WTC11 (cell line): ENCODE measurements around the gene RBFA. TPM values are rescaled to one million over a fixed set of nuclear protein-coding genes. Genes with fewer than 3 reads are reported as not detected.
"Not testable (repeated sequence)": the region's sequence is repeated elsewhere in the genome, so short reads cannot be mapped to it uniquely, and the experiment has no call there.

ENCODE experiments used
- ATAC-seq: fragments of 200-7000 bp; cut with Tn5 transposase; 2 replicates; pipeline ENCODE4 v1.10.0; 2021; ENCODE audit warnings: mild to moderate bottlenecking, moderate library complexity
- CTCF ChIA-PET: fragments of 300-600 bp; sonication (Branson Sonifier 250); formaldehyde crosslinking; loops from one replicate; lab custom pipeline; 2021; ENCODE audit warnings: antibody characterized with exemption; lab: Charles Lee
- POLR2A ChIA-PET: fragments of 350-600 bp; sonication (Branson Sonifier 250); formaldehyde crosslinking; loops from one replicate; lab custom pipeline; 2021; ENCODE audit warnings: antibody characterized with exemption; lab: Charles Lee
- DNase-seq: peaks from one replicate; pipeline ENCODE4 v3.0.0; 2021; ENCODE audit warnings: low spot score
- H3K27ac Mint-ChIP-seq: 2 replicates; pipeline ENCODE4 v1.8.0; 2021; ENCODE audit warnings: mixed read lengths
- H3K27me3 Mint-ChIP-seq: 2 replicates; pipeline ENCODE4 v1.8.0; 2021; ENCODE audit warnings: low read depth, mild to moderate bottlenecking, moderate library complexity, mixed read lengths
- H3K36me3 Mint-ChIP-seq: 2 replicates; pipeline ENCODE4 v1.8.0; 2021; ENCODE audit warnings: mixed read lengths
- H3K4me1 Mint-ChIP-seq: 2 replicates; pipeline ENCODE4 v1.8.0; 2022; ENCODE audit warnings: mixed read lengths
- H3K4me3 Mint-ChIP-seq: 2 replicates; pipeline ENCODE4 v1.8.0; 2021; ENCODE audit warnings: mild to moderate bottlenecking, moderate library complexity, mixed read lengths
- H3K9me3 Mint-ChIP-seq: 2 replicates; pipeline ENCODE4 v1.8.0; 2021; ENCODE audit warnings: mixed read lengths
- EMX1 ChIP-seq: fragments of 250-450 bp; sonication (Bioruptor Pico); IDR thresholded peaks from 2 replicates; pipeline ENCODE4 v1.8.0; 2021; ENCODE audit warnings: mild to moderate bottlenecking
- FOXP1 ChIP-seq: sonication (generic); formaldehyde crosslinking; IDR thresholded peaks from 2 replicates; pipeline ENCODE4 v1.8.0; 2022; ENCODE audit warnings: missing genetic modification reagents, mild to moderate bottlenecking, moderate library complexity, borderline replicate concordance
- IRF2 ChIP-seq: sonication (generic); formaldehyde crosslinking; IDR thresholded peaks from 2 replicates; pipeline ENCODE4 v1.8.0; 2022; ENCODE audit warnings: low read depth, missing genetic modification reagents, borderline replicate concordance
- MXD4 ChIP-seq: fragments of 250-450 bp; sonication (Bioruptor Pico); IDR thresholded peaks from 2 replicates; pipeline ENCODE4 v1.8.0; 2021; ENCODE audit warnings: mild to moderate bottlenecking, moderate library complexity, borderline replicate concordance
- MYBL2 ChIP-seq: sonication (generic); formaldehyde crosslinking; IDR thresholded peaks from 2 replicates; pipeline ENCODE4 v1.8.1; 2023; ENCODE audit warnings: mild to moderate bottlenecking, moderate library complexity, missing genetic modification reagents
- NFATC4 ChIP-seq: fragments of 250-450 bp; sonication (Bioruptor Pico); IDR thresholded peaks from 2 replicates; pipeline ENCODE4 v1.9.0; 2021; ENCODE audit warnings: mild to moderate bottlenecking
- NR3C1 ChIP-seq: sonication (generic); formaldehyde crosslinking; conservative IDR thresholded peaks from 2 replicates; pipeline ENCODE4 v1.8.1; 2023; ENCODE audit warnings: low read depth, mild to moderate bottlenecking, missing genetic modification reagents
- RORB ChIP-seq: fragments of 250-450 bp; sonication (Bioruptor Pico); IDR thresholded peaks from 2 replicates; pipeline ENCODE4 v1.9.0; 2021; ENCODE audit warnings: mild to moderate bottlenecking
- TCF7 ChIP-seq: sonication (generic); formaldehyde crosslinking; IDR thresholded peaks from 2 replicates; pipeline ENCODE4 v1.8.0; 2022; ENCODE audit warnings: mild to moderate bottlenecking, low read depth, missing genetic modification reagents, moderate library complexity
- TEAD4 ChIP-seq: sonication (generic); formaldehyde crosslinking; IDR thresholded peaks from 2 replicates; pipeline ENCODE4 v1.8.0; 2022; ENCODE audit warnings: mild to moderate bottlenecking, missing genetic modification reagents
- total RNA-seq: library from RNA; stranded (reverse); gene quantifications from 3 replicates; pipeline ENCODE4 v1.2.3, GENCODE V29; 2021
- TF ChIP-seq, protein P1 (sequence below): fragments of 250-450 bp; sonication (Bioruptor Pico); IDR thresholded peaks from 2 replicates; pipeline ENCODE4 v1.9.0; 2021; ENCODE audit warnings: mild to moderate bottlenecking
- TF ChIP-seq, protein P2 (sequence below): sonication (generic); formaldehyde crosslinking; conservative IDR thresholded peaks from 2 replicates; pipeline ENCODE4 v1.8.1; 2022; ENCODE audit warnings: mild to moderate bottlenecking, missing genetic modification reagents
- TF ChIP-seq, protein P3 (sequence below): sonication (generic); formaldehyde crosslinking; IDR thresholded peaks from 2 replicates; pipeline ENCODE4 v1.8.1; 2023; ENCODE audit warnings: mild to moderate bottlenecking, missing genetic modification reagents
- TF ChIP-seq, protein P4 (sequence below): sonication (generic); formaldehyde crosslinking; IDR thresholded peaks from 2 replicates; pipeline ENCODE4 v1.8.1; 2023; ENCODE audit warnings: mild to moderate bottlenecking, missing genetic modification reagents, moderate library complexity
- TF ChIP-seq, protein P5 (sequence below): sonication (generic); formaldehyde crosslinking; IDR thresholded peaks from 2 replicates; pipeline ENCODE4 v1.8.0; 2023; ENCODE audit warnings: missing genetic modification reagents
- TF ChIP-seq, protein P6 (sequence below): fragments of 250-450 bp; sonication (Bioruptor Pico); IDR thresholded peaks from 2 replicates; pipeline ENCODE4 v1.8.0; 2021; ENCODE audit warnings: mild to moderate bottlenecking
- TF ChIP-seq, protein P7 (sequence below): sonication (generic); formaldehyde crosslinking; conservative IDR thresholded peaks from 2 replicates; pipeline ENCODE4 v1.8.1; 2023; ENCODE audit warnings: mild to moderate bottlenecking, low read depth, missing genetic modification reagents, moderate library complexity

Gene RBFA
- total RNA-seq, 1 experiment from 2014 or later = 37.1 TPM

DNA sequence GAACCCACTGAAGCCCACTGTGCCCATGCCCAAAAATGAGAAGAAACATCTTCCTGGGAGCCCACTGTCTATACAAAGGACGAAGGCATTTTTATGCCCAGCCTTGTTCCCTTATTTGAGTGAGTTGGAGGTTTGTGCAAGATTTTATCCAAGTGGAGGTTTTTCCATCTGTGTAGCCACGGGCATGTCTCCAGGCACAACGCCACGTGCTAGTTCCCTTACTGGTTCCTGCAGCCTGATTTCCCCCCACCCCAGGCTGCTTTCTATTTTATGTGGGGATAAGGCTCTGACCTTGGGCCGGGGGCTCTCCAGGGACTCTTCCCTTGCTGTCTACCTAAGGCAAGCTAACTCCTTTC lies 23.7 kb upstream of the RBFA start (continued):
- TF ChIP-seq, protein P1, sequence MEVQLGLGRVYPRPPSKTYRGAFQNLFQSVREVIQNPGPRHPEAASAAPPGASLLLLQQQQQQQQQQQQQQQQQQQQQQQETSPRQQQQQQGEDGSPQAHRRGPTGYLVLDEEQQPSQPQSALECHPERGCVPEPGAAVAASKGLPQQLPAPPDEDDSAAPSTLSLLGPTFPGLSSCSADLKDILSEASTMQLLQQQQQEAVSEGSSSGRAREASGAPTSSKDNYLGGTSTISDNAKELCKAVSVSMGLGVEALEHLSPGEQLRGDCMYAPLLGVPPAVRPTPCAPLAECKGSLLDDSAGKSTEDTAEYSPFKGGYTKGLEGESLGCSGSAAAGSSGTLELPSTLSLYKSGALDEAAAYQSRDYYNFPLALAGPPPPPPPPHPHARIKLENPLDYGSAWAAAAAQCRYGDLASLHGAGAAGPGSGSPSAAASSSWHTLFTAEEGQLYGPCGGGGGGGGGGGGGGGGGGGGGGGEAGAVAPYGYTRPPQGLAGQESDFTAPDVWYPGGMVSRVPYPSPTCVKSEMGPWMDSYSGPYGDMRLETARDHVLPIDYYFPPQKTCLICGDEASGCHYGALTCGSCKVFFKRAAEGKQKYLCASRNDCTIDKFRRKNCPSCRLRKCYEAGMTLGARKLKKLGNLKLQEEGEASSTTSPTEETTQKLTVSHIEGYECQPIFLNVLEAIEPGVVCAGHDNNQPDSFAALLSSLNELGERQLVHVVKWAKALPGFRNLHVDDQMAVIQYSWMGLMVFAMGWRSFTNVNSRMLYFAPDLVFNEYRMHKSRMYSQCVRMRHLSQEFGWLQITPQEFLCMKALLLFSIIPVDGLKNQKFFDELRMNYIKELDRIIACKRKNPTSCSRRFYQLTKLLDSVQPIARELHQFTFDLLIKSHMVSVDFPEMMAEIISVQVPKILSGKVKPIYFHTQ (CRISPR knock-in tag) = no peak

DNA sequence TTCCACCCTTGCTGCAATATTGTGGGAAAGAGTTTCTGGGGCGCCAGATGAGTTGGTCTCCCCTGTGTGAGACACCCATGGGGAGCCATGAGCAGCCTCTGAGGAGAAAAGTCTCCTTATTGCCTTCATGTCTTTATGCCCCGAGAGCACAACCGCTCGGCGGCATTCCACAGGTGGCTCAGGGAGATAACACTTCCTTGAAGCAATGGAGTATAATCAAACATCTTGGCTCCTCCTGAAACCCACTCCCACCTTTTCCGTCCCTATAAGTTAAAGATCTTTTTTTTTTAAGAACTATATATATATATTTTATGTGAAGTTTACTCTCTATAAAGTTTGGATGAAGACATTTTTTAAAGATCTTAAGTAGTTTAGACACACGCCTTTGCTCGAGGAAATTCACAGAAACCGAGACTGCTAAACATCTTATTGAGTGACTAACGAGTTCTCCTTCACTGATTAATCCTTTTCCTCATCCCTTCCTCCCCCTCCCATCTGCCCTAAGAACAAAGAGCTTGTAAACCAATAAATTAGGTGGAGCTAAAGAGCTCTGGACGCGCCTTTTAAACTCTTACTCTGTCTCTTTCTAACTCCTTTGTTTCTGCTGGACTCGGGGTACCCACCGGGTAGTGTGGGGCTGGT lies 22.6 kb upstream of the RBFA start:
- POLR2A ChIA-PET, CTCF ChIA-PET, DNase-seq, H3K4me3 Mint-ChIP-seq, H3K27ac Mint-ChIP-seq, ATAC-seq: not testable (repeated sequence)
- peaks cover 16% of the 10 kb centered on the region for H3K4me1 Mint-ChIP-seq
- H3K27me3 Mint-ChIP-seq = peaks cover 13% of the 10 kb centered on the region
- peaks cover 73% of the 10 kb centered on the region for H3K9me3 Mint-ChIP-seq
- H3K36me3 Mint-ChIP-seq = peaks cover 33% of the 10 kb centered on the region

DNA sequence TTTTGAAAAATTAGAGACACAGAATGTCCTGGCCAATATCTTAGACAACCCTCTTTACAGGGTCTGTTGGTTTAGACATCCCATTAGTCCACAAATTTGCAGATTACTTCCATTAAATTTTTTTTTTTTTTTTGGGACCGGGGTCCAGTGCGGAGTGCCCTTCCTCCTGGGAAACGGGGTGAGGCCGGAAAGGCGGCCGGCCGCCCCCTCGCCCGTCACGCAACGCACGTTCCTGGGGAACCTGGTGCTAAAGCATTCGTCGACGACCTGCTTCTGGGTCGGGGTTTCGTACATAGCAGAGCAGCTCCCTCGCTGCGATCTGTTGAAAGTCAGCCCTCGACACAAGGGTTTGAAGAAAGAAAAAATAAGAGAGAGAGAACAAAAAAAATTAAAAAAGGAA lies 21.5 kb upstream of the RBFA start:
- no peak for ATAC-seq
- POLR2A ChIA-PET = no interaction called here

More for the DNA sequence above, 21.5 kb upstream of the RBFA start:
- CTCF ChIA-PET = interaction anchor here (0.6 to 0.7 kb wide), 2 partner anchors 145 to 235 kb away, joined by 3 to 4 read pairs; partner anchors contain the start of gene PARD6G
- DNase-seq = no peak
- TF ChIP-seq TEAD4 (CRISPR knock-in tag) (no peak), RORB (no peak), TCF7 (no peak), FOXP1 (CRISPR knock-in tag) (no peak), MYBL2 (CRISPR knock-in tag) (no peak), IRF2 (CRISPR knock-in tag) (no peak), NR3C1 (CRISPR knock-in tag) (no peak), EMX1 (CRISPR knock-in tag) (no peak), NFATC4 (CRISPR knock-in tag) (no peak), MXD4 (CRISPR knock-in tag) (no peak)
- TF ChIP-seq, protein P2, sequence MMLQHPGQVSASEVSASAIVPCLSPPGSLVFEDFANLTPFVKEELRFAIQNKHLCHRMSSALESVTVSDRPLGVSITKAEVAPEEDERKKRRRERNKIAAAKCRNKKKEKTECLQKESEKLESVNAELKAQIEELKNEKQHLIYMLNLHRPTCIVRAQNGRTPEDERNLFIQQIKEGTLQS = no peak
- TF ChIP-seq, protein P3, sequence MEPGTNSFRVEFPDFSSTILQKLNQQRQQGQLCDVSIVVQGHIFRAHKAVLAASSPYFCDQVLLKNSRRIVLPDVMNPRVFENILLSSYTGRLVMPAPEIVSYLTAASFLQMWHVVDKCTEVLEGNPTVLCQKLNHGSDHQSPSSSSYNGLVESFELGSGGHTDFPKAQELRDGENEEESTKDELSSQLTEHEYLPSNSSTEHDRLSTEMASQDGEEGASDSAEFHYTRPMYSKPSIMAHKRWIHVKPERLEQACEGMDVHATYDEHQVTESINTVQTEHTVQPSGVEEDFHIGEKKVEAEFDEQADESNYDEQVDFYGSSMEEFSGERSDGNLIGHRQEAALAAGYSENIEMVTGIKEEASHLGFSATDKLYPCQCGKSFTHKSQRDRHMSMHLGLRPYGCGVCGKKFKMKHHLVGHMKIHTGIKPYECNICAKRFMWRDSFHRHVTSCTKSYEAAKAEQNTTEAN (CRISPR knock-in tag) = no peak
- TF ChIP-seq, protein P4, sequence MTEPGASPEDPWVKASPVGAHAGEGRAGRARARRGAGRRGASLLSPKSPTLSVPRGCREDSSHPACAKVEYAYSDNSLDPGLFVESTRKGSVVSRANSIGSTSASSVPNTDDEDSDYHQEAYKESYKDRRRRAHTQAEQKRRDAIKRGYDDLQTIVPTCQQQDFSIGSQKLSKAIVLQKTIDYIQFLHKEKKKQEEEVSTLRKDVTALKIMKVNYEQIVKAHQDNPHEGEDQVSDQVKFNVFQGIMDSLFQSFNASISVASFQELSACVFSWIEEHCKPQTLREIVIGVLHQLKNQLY (CRISPR knock-in tag) = no peak
- TF ChIP-seq, protein P5, sequence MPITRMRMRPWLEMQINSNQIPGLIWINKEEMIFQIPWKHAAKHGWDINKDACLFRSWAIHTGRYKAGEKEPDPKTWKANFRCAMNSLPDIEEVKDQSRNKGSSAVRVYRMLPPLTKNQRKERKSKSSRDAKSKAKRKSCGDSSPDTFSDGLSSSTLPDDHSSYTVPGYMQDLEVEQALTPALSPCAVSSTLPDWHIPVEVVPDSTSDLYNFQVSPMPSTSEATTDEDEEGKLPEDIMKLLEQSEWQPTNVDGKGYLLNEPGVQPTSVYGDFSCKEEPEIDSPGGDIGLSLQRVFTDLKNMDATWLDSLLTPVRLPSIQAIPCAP (CRISPR knock-in tag) = no peak
- TF ChIP-seq, protein P6, sequence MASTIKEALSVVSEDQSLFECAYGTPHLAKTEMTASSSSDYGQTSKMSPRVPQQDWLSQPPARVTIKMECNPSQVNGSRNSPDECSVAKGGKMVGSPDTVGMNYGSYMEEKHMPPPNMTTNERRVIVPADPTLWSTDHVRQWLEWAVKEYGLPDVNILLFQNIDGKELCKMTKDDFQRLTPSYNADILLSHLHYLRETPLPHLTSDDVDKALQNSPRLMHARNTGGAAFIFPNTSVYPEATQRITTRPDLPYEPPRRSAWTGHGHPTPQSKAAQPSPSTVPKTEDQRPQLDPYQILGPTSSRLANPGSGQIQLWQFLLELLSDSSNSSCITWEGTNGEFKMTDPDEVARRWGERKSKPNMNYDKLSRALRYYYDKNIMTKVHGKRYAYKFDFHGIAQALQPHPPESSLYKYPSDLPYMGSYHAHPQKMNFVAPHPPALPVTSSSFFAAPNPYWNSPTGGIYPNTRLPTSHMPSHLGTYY (CRISPR knock-in tag) = no peak
- TF ChIP-seq, protein P7, sequence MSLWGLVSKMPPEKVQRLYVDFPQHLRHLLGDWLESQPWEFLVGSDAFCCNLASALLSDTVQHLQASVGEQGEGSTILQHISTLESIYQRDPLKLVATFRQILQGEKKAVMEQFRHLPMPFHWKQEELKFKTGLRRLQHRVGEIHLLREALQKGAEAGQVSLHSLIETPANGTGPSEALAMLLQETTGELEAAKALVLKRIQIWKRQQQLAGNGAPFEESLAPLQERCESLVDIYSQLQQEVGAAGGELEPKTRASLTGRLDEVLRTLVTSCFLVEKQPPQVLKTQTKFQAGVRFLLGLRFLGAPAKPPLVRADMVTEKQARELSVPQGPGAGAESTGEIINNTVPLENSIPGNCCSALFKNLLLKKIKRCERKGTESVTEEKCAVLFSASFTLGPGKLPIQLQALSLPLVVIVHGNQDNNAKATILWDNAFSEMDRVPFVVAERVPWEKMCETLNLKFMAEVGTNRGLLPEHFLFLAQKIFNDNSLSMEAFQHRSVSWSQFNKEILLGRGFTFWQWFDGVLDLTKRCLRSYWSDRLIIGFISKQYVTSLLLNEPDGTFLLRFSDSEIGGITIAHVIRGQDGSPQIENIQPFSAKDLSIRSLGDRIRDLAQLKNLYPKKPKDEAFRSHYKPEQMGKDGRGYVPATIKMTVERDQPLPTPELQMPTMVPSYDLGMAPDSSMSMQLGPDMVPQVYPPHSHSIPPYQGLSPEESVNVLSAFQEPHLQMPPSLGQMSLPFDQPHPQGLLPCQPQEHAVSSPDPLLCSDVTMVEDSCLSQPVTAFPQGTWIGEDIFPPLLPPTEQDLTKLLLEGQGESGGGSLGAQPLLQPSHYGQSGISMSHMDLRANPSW (CRISPR knock-in tag) = no peak
- Mint-ChIP-seq H3K9me3 (peaks cover 62% of the 10 kb centered on the region), H3K27ac (no peak overlapping the region), H3K4me3 (no peak overlapping the region), H3K36me3 (peaks cover 25% of the 10 kb centered on the region), H3K27me3 (peaks cover 13% of the 10 kb centered on the region), H3K4me1 (peaks cover 6% of the 10 kb centered on the region; the same call in 1 of the 2 replicates)
